Left kidney (tissue), 2 donors: ENCODE data around the gene GPR183. TPM values are rescaled to one million over a fixed set of nuclear protein-coding genes. Genes with fewer than 3 reads are reported as not detected.
"Not testable (repeated sequence)": the region's sequence is repeated elsewhere in the genome, so short reads cannot be mapped to it uniquely, and the experiment has no call there.

Experiments
- DNase-seq: peaks from one replicate; pipeline ENCODE4 v3.0.0-alpha.2; 2013
- polyA plus RNA-seq: library from polyadenylated mRNA; unstranded; fragments of 120-200 nt; gene quantifications from one replicate; pipeline ENCODE4 v1.2.1, GENCODE V29; 2013; ENCODE audit not compliant: insufficient read length

The GPR183 gene
- polyA plus RNA-seq, 1 donor, result 2.3 TPM

DNA sequence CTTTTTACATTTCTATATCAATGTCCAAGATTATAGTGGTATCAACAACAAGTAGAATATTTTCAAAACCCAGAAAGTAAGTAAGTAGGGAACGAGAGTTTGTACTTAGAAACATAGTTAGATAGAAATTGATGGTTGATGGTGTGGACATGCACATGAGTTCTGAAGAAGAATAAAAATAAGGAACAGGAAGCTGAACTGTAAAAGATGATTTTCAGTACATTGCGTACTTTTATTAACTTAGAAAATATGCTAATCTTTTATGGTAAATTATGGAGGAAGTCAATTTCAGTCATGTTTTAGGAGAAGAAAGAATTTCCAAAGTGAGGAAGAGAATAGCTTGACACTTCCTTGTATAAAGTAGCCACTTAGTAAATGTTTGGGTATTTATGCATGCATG is 36.7 kb downstream of the GPR183 start:
- DNase-seq, result no peak

DNA sequence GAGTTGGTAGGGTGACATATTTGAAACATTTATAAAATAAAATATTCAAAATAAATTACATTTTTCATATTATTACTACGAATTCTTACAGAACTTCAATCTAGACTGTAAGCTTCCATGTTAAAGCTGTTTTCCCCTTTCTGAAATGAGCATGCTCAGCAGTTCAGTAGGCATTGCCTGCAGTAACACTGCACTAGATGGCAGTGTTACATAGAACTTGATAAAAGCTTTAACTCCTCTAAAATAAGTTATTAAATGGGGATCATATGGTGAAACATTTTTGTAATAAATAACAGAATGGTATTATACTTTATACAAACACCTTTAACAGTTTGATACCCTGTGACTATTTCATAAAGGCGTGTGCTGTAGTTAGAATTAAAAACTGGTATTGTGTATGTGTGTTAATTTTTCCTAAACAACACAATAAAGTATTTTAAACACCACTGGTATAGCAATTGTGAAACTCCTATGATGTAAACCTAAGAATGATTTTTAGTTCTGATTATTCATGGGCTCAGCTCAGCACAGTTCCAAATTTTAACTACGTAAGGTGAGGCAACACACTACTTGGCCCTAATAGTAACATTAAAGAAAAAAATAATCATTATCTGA is 37.5 kb downstream of the GPR183 start:
- peak; percentile 40 for DNase-seq

DNA sequence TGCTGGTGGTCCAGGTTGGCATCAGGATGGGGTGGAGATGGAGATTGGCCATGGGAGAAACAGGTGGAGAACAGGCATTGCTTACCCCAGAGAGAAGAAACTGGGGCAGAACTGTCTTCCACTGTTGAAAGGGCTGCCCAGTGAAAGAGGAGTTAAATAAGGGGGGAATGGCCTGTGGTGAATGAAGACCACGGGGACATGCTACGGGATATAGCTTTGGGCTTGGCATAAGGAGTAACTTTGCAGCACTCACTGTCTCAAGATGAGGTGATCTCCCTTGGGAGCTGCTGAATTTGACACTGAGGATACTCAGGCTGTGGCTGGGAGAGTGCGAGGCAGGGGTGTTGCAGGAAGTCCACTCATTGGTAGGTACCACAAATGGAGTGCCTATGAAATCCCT is 38.4 kb downstream of the GPR183 start:
- no peak for DNase-seq

DNA sequence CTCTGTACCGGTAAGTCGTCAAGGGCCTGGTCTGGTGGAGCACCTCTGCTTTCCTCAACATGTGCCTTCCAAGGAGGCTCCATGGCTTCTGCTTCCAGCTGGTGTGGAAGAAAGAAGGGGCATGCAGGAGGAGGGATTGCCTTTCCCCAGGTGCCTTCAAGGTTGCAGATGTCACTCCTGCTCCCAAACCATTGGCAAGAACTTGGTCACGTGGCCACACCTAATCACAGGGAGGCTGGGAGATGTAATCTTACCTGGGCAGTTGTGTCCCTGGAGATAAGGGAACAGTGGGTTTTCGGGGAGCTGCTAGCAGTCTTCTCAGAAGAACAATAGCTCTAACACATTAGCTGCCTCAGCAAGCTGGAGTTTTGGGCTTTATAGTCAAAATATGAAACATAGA is 39.3 kb downstream of the GPR183 start:
- no peak for DNase-seq

DNA sequence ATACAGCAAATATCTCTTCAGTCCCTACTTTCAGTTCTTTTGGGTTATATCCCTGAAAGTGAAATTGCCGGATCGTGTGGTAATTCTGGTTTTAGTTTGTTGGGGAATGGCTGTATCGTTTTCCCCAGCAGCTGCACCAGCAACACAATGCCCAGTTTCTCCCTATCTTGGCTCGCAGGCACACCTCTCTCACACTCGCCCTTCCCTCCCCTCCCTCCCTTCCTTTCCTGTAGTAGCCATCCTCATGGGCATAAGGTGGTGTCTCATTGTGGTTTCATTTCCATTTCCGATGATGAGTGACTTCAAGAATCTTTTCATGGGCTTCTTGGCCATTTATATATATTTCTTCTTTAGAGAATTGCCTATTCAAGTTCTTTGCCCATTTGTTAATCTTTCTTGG is 40.4 kb downstream of the GPR183 start:
- no peak for DNase-seq

DNA sequence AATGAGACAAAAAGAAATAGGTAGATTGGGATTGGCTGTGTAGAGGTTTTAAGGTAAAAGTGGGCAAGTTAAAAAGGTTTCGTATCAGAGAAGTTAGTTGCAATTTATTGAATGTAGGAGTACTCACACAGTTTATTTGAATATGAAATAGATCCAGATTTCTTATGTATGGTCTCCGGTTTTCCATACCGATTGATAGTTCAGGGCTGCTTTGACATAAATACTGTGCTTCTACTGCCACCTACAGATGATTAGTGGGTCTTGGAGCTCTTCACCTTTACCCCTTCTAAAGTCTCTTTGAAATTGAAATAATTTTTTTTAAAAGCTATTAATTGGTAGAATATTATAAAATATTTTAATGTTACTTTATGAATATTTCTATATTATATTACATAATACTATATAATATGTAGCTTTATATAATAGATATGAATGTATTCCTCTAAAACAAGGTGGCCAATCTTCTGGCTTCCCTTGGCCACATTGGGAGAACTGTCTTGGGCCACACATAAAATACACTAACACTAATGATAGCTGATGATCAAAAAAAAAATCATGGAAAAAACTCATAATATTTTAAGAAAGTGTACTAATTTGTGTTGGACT is 41.3 kb downstream of the GPR183 start:
- peak; percentile 38 for DNase-seq

DNA sequence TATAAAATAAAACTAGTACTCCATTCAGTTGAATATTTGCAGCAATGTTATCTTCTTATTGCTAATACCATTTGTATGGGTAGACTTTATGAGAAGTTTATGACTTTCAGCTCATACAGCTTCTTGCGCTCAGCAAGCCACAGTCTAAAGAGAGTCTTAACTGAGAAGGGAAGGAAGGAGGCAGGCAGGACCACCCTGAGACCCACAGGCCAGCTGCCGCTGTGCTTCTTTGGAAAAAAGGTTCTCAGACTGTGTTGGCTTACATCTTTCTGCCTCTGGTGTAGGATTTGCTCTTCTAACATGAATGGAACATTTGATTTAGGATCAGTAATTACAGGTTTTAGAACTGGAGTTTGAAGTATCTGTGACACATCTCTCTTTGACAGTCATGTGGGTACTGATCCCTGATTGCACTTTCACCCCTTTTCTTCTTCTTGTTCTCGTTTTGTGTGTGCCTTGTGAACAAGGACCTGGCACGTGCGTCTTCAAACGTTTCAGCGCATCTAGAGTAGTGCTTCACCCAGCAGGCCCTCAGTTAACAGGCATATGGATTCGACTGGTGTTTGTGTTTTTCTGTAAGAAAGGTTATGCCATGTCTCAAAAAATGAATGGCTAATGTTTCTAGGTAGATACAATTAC is 41.9 kb downstream of the GPR183 start:
- DNase-seq, result no peak

DNA sequence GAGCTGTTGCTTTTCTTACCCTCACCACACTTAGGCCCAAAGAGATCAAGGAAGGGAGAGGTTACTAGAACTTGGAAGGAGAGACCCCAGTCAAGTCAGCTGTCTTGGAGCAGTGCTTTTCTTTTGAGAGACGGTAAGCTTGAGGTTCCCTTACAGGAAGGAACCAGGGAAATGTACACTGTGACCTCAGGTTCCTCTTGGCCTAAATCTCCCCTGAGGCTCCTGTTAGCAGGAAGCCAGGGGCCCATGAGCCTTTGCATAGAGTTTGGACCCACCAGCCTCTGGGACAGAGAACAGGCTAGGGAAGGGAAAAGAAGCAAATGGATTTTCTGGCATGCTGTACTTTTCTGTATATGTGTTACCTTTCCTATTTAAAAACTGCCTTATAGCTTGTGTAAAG is 43.1 kb downstream of the GPR183 start:
- DNase-seq, result no peak

DNA sequence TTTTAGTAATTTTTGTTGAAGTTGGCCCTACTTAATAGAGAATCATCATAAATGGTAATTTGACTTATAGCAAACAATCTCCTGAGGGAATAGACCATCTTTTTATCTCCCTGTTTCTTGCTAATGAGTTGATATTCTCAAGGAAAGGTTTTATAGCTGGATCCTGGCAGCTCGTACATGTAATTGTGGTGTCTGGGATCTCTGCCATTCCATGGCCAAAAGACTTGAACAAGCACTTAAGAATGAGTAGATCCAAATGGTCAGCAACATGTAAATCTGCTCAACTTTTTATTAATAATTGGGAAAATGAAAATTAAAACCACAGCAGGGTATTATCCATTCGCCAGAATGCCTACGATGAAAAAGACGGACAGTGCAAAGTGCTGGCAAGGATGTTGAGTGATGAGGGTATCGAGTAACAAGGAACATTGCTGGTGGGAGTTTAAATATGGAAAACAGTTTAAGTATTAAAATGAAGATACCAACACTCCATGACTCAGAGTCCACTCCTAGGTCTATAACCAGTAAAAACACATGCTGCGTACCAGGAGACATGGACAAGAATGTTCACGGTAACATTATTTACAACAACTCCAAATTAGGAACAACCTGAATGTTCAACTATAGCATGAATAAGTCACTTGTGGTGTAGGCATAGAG is 43.9 kb downstream of the GPR183 start:
- no peak for DNase-seq

DNA sequence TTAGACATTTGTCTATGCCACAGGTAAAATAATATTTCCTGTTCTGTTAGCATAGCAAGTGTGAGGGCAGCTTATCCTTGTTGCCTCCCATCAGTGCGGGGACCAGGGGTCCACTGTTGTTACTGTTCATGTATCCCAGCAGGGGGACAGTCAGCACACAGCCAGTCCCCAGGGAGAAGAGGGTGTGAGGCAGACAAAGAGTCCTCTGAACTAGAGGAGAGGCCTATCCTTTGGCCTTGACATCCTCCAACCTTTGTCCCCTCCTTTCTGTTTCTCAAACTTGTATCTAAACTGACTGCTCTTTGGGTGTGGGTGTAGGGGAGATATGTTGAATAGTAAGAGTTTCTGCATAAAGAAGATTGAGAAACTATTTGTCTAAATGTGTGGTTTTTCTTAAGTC is 46.1 kb downstream of the GPR183 start:
- no peak for DNase-seq

DNA sequence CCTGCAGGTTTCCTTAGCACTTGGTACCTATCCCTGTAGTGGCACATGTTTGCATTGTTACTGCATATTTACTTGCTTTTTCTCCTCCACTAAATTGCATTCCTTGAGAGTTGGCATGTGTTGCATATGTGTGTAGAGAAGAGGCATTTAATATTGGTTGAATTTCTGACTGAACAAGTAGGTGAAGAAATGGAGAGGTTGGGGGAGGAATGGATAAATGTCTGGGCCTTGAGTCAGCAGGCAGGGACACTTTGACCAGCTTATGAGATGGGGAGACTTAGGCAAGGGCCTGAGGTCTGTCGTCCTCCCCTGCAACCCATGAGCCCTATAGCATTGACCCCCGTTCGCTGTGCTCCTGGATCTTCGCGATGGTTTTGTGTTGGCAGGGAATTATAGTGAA is 47.0 kb downstream of the GPR183 start:
- no peak for DNase-seq

DNA sequence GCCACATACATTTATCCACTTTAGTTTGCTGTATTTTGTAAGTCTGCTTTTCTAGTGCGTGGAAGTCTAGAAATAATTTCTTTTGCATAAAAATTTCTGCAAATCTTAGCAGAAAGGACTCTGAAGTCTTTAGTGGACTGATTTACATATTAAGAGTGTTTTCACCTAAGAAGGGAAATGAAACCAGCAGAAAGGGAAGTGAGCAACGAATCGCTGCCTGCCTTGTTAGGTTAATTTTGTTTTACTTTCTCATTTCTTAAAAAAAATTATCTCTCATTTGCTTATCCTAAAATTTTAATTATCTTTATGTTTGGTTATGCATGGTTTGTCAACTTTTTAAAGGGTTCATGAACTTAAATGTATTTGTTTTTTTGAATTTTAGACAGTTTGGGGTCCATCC is 48.3 kb downstream of the GPR183 start:
- DNase-seq, result no peak

DNA sequence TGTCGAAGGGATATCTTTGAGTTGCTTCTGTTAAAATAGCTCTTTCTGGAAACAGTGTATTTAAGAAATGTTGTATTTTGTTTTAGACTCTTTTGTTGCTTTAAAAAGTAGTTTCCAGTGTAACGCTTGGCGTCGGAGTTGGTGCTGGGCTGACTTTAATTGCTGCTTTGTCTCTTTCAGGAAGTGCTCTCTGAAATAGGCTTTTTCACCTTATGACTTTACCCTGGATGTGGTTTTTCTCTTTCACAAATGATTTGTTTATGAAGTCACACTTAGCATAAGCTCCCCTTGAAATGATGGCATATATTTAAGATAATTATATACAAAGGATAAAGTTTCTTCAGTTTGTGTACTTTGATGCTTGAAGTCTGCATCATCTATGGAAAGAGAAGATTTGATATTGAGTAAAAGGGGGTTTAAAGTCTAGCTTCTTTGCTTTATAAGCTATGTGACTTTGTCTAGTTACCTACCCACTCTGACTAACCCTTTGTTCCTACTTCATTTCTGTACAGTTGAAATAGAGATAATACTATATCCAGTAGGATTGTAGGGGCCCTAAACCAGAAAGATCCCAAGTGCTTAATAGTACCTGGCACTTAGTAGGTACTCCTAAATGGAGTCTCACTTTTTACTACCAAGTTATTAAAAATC is 48.9 kb downstream of the GPR183 start, which contains the start of gene GPR18:
GPR18 (minus strand) TSS at position 170 of the 651 bp plus-strand sequence. CDS start 2,507 bp downstream, outside the sequence.
- DNase-seq, result no peak

DNA sequence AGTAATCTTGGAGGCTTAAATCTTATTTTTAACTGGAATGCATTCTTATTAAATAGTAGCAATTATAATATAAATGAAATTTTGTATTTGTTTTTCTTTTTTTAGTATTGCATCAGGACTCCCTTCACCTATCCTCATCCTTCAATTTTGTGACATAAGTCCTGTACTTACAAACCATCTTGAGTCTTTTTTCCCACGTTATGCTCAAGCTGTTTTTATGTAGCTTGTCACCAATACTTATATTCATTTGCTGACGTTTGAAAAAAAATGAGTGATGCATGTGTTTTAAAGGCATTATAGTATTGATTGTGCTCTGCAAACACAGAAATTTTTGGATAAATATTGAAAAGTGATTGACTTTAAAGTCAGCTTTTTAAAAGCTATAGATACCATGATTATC is 49.9 kb downstream of the GPR183 start:
- DNase-seq, result no peak

DNA sequence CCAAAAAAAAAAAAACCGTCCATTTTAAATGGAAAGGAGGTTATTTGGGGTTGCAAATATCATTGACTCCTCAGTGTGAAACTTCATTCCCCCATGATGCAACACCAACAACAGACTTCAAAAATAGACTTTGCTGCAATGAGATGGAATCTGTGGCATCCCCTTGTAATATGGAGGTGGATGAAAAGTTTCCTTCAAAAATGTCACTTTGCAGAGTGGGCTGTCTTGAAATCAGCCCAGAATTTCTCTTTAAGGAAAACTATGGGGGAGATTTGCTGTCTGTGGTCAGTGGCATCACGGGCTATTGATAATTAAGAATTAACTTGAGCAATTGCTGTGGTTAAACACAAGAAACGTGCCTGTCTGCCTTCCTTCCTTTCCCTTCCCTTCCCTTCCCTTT is 50.5 kb downstream of the GPR183 start:
- no peak for DNase-seq

DNA sequence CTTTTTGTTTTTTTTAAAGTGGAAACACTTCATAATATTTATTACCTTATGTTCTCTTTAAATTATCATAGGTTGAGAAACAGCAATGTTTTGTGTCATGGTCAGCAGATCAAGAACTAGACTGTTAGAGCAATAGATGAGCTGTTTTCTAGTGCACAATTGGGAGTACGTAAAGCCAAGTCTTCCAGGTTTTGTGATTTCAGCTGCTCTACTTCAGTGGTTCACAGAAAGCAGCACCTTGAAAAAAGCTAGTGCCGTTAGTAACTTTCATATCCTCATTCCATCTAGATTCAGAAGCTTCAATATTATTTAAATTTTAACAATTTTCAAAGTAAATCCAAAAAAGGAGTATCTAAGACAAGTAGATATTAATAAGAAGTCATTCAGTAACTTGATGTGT is 50.9 kb downstream of the GPR183 start:
- DNase-seq, result no peak

DNA sequence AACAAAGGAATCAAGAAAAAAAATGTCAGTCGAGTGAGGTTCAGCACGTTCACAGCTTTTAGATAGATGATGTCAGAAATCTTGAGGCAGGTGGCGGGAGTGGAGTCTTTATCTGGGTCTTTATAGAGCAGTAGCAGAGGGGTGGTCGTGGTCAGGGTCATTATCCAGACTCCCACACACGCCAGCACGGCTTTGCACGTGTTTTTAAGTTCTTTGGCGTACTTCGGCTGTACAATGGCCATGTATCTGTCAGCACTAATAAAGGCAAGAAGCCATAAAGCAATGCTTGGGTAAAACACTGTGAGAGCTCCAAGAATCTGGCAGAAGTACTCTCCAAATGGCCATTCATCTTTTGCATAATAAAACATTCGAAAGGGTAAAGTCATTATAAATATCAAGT is 51.9 kb downstream of the GPR183 start:
- DNase-seq, result no peak

DNA sequence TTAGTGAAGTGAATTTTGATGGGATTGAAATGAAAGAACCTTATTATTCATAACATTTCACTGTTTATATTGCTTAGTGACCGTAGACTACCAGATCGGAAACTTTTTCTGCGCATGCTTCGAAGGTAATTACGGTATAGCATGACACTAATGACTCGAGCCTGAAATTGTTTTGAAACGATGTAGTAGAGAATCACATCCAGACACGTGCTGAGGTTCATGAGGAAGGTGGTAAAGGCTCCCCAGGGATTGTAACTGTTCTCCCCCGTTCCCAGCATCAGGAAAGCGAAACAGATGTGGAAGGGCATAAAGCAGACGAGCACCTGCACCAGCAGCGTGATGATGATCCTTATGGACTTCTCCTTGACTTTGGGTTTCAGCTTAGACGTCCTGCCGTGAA is 52.4 kb downstream of the GPR183 start:
- DNase-seq, result no peak

DNA sequence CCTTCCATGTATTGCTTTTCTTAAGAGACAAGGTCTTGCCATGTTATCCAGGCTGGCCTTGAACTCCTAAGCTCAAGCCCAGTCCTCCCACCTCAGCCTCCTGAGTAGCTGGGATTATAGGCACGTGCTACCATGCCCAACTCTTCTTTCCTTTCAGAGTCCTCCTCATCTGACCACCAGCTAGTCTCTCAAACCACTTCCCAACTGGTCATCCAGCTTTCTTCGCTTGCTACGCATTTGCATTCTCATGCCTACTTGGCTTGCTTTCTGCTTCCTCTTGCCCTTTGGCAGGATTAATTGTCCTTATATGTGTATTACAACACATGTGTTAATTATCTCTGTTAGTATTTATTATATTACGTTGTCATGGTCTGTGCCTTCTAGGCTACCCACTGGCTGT is 55.3 kb downstream of the GPR183 start:
- DNase-seq, result no peak

DNA sequence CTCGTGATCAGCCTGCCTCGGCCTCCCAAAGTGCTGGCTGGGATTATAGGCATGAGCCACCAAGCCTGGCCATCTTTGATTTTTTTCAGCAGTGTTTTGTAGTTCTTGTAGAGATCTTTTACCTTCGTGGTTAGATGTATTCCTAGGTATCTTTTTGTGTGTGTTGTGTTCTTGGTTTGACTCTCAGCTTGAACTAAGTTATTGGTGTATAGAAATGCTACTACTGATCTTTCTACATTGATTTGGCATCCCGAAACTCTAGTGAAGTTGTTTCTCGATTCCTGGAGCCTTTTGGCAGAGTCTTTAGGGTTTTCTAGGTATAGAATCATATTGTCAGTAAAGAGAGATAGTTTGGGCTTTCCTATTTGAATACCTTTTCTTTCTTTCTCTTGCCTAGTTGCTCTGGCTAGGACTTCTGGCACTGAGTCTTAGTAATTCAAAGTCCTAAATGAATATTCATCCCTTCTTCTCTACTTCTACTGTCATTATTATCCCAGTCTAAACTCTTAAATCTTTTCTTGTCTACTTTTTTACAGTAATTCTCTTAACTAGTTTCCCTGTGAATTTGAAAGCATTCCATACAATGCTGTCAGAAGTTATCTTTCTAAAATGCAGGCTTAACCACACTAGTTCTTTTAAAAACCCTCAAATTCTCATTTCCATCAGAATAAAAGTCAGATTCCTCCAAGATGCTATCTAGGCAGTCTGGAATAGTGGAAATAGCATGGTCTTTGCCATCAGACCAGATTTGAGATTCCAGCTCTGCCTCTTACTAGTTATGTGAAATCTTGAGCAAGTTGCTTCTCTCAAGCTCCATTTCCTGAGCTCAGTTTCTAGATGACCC is 56.0 kb downstream of the GPR183 start:
- DNase-seq, result no peak

DNA sequence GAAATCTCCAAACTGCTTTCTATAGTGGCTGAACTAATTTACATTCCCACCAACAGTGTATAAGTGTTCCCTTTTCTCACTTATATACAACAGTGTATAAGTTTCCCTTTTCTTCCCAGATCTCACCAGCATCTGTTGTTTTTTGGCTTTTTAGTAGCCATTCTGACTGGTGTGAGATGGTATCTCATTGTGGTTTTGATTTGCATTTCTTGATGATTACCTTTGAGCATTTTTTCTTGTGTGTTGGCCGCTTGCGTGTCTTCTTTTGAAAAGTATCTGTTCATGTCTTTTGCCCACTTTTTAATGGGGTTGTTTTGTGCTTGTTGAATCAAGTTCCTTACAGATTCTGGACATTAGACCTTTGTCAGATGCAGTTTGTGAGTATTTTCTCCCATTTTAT is 57.6 kb downstream of the GPR183 start:
- DNase-seq, result not testable (repeated sequence)

DNA sequence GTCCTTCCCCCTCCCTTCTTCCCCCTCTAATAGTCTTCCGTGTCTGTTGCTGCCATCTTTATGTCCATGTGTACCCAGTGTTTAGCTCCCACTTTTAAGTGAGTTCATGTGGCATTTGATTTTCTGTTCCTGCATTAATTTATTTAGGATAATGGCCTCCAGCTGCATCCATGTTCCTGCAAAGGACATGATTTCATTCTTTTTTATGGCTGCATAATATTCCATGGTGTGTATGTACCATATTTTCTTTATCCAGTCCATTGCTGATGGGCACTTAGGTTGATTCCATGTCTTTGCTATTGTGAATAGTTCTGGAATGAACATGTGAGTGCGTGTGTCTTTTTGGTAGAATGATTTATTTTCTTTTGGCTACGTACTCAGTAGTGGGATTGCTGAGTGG is 58.0 kb downstream of the GPR183 start:
- not testable (repeated sequence) for DNase-seq
